ENCODE data around the gene CXCL11.
"Not testable (repeated sequence)": the region's sequence is repeated elsewhere in the genome, so short reads cannot be mapped to it uniquely, and the experiment has no call there.

DNA sequence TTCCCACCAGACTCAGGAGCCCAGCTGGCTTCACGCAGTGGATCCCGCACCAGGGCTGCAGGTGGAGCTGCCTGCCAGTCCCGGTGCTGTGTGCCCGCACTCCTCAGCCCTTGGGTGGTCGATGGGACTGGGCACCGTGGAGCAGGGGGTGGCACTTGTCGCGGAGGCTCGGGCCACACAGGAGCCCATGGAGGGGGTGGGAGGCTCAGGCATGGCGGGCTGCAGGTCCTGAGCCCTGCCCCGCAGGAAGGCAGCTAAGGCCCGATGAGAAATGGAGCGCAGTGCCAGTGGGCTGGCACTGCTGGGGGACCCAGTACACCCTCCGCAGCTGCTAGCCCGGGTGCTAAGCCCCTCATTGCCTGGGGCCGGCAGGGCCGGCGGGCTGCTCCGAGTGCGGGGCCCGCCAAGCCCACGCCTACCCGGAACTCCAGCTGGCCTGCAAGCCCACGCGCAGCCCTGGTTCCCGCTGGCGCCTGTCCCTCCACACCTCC, 14.7 kb upstream of the CXCL11 start:
- not testable (repeated sequence) for TF ChIP-seq DPF2 (IDR thresholded peaks at IDR 0.05); CTCF (IDR thresholded peaks at IDR 0.05 in 2 of 3, conservative IDR thresholded peaks at IDR 0.05 in 1 of 3; ENCODE audit: insufficient read depth in 2 of 3, low read depth in 1 of 3, low read length in 3 of 3); MAFK (IDR thresholded peaks at IDR 0.05; ENCODE audit: low read length)
